Fibroblast of peridontal ligament (primary cell): ENCODE results near the gene ACRBP.
"Not testable (repeated sequence)": the region's sequence is repeated elsewhere in the genome, so short reads cannot be mapped to it uniquely, and the experiment has no call there.

Experiments
- DNase-seq: peaks from one replicate; pipeline ENCODE4 v3.0.0-alpha.2; 2010; ENCODE audit errors: extremely low read depth

Gene ACRBP

GRCh38 chr12:6614513-6615172 lies 32.6 kb downstream of the ACRBP start:
- no peak for DNase-seq

- DNase-seq: peak; percentile 99
These were observed 33.3 kb downstream of the ACRBP start for GRCh38 chr12:6613776-6614512.

GRCh38 chr12:6613015-6613775 lies 34.0 kb downstream of the ACRBP start:
- peak; percentile 63 for DNase-seq

GRCh38 chr12:6612652-6613014 lies 34.6 kb downstream of the ACRBP start:
- DNase-seq: no peak

GRCh38 chr12:6612247-6612646 lies 35.0 kb downstream of the ACRBP start:
- DNase-seq: no peak

- no peak for DNase-seq
These were observed 38.5 kb downstream of the ACRBP start for GRCh38 chr12:6608592-6609281.

- peak; percentile 22 for DNase-seq
These were observed 39.3 kb downstream of the ACRBP start for GRCh38 chr12:6607751-6608591.

GRCh38 chr12:6606331-6607131 lies 40.7 kb downstream of the ACRBP start:
- DNase-seq: no peak

GRCh38 chr12:6605421-6606330 lies 41.6 kb downstream of the ACRBP start:
- DNase-seq: no peak

GRCh38 chr12:6604259-6605029 lies 42.8 kb downstream of the ACRBP start:
- peak; percentile 55 for DNase-seq

- peak; percentile 23 for DNase-seq
These were observed 44.1 kb downstream of the ACRBP start for GRCh38 chr12:6603095-6603567.

GRCh38 chr12:6602526-6602925 lies 44.7 kb downstream of the ACRBP start:
- no peak for DNase-seq

GRCh38 chr12:6595673-6596072 lies 51.6 kb downstream of the ACRBP start:
- DNase-seq: not testable (repeated sequence)

GRCh38 chr12:6592087-6592486 lies 55.1 kb downstream of the ACRBP start:
- DNase-seq: no peak
